ENCODE measurements around the gene AZIN2.

- TF ChIP-seq NR3C1 (IDR thresholded peaks at IDR 0.05) (no peak), POLR2AphosphoS2 (conservative IDR thresholded peaks at IDR 0.05; ENCODE audit: low read length) (no peak), RAD21 (conservative IDR thresholded peaks at IDR 0.05 in 1 of 2, IDR thresholded peaks at IDR 0.05 in 1 of 2) (no peak), CTCF (IDR thresholded peaks at IDR 0.05) (no peak), CEBPB (IDR thresholded peaks at IDR 0.05) (no peak), CHD2 (IDR thresholded peaks at IDR 0.05; ENCODE audit: low read length, partially characterized antibody) (no peak), E2F6 (IDR thresholded peaks at IDR 0.05; ENCODE audit: borderline replicate concordance, low read depth) (no peak), HOXA7 (CRISPR knock-in tag; IDR thresholded peaks at IDR 0.05) (no peak), ELK1 (IDR thresholded peaks at IDR 0.05; ENCODE audit: low read depth, low read length) (no peak), NFE2L2 (conservative IDR thresholded peaks at IDR 0.05; ENCODE audit: low read length) (no peak), POLR2A (IDR thresholded peaks at IDR 0.05; ENCODE audit: low read length) (no peak), RCOR1 (IDR thresholded peaks at IDR 0.05; ENCODE audit: low read depth, low read length) (no peak), REST (IDR thresholded peaks at IDR 0.05) (no peak), EP300 (IDR thresholded peaks at IDR 0.05) (no peak)
Measured at GRCh38 chr1:33130297-33130696, 49.3 kb downstream of the AZIN2 start.
